Peyer's patch (tissue), 4 donors: Measurements from ENCODE around the gene NECTIN3.

Source experiments
- CTCF ChIP-seq, 6 experiments: fragments of 450-650 bp in 4 of 6; fragments of 200-600 bp in 2 of 6; sonication (generic) in 1 of 6; IDR thresholded peaks; one replicate each; pipeline ENCODE4 v1.5.1; 2017 to 2019; ENCODE audit warnings: antibody characterized with exemption in 6 of 6, mild to moderate bottlenecking in 3 of 6, moderate library complexity in 1 of 6
- POLR2A ChIP-seq, 2 donors: fragments of 450-650 bp; IDR thresholded peaks; one replicate each; pipeline ENCODE4 v1.5.1; 2017; ENCODE audit warnings: antibody characterized with exemption in 2 of 2, mild to moderate bottlenecking in 2 of 2, moderate library complexity in 2 of 2

- TF ChIP-seq CTCF (IDR thresholded peaks at IDR 0.05) (no peak), POLR2A (IDR thresholded peaks at IDR 0.05) (no peak)
Observed at GRCh38 chr3:111164621-111165020, 93.0 kb downstream of the NECTIN3 start.
